Mesodermal cell (in vitro differentiated cells): Measurements from ENCODE around the gene ITGB7.

Experiments
- H3K27ac ChIP-seq: 2 replicates; pipeline ENCODE4 v1.7.0; 2013; ENCODE audit warnings: mild to moderate bottlenecking, low read depth, low read length, moderate library complexity; ENCODE audit not compliant: severe bottlenecking
- H3K36me3 ChIP-seq: 2 replicates; pipeline ENCODE4 v1.7.1; 2013; ENCODE audit warnings: mild to moderate bottlenecking, low read length, moderate library complexity; ENCODE audit not compliant: control insufficient read depth, insufficient read depth
- H3K4me1 ChIP-seq: one replicate; pipeline ENCODE4 v1.7.1; 2013; ENCODE audit warnings: mild to moderate bottlenecking, low read length; ENCODE audit not compliant: insufficient read depth, control insufficient read depth, poor library complexity, severe bottlenecking
- H3K4me3 ChIP-seq: 2 replicates; pipeline ENCODE4 v1.7.0; 2013; ENCODE audit warnings: low read length, control low read depth, mild to moderate bottlenecking; ENCODE audit not compliant: insufficient read depth, poor library complexity, severe bottlenecking; ENCODE audit errors: extremely low read depth
- H3K9me3 ChIP-seq: 2 replicates; pipeline ENCODE4 v1.7.1; 2013; ENCODE audit warnings: mild to moderate bottlenecking, low read length, moderate library complexity; ENCODE audit not compliant: control insufficient read depth
- WGBS, 2 experiments: methylation state at CpG; one replicate each; pipeline ENCODE4 v1.1.5; 2013; ENCODE audit warnings: missing lambda C conversion rate in 2 of 2; ENCODE audit not compliant: insufficient coverage in 2 of 2; 5-methylcytosine and 5-hydroxymethylcytosine counted together

ITGB7 gene

DNA sequence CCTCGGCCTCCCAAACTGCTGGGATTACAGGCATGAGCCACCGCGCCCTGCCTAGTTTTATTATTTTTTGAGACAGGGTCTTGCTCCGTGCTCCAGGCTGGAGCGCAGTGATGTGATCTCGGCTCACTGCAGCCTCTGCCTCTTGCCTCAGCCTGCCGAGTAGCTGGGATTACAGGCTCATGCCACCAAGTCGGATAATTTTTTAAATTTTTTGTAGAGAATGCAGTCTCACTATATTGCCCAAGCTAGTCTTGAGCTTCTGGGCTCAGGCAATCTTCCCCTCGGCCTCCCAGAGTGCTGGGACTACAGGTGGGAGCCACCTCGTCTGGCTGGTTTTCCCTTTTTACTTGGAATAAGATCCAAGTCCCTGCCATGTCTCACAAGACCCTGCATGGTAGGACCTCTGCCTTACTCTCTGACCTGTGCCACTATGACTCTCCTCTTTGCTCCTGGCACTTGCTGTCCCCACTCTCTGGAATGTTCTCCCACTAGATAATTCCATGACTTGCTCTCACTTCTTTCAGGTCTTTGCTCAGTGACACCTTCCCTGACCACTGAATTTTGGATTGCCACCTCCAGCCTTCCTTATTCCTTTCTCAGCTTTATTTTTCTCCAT lies 32.7 kb upstream of the ITGB7 start:
- no peak overlapping the region for H3K4me3 ChIP-seq
- WGBS, 2 experiments: 94 to 99% methylated on average over 7 to 10 of the region's 10 CpGs
- H3K27ac ChIP-seq: no peak overlapping the region
- H3K4me1 ChIP-seq: peaks cover 2% of the 10 kb centered on the region
- no peaks in the 10 kb centered on the region for H3K9me3 ChIP-seq
- no peaks in the 10 kb centered on the region for H3K36me3 ChIP-seq

GRCh38 chr12:53236443-53237111 lies 29.5 kb upstream of the ITGB7 start:
- Histone ChIP-seq H3K36me3 (no peaks in the 10 kb centered on the region), H3K9me3 (no peaks in the 10 kb centered on the region), H3K27ac (no peak overlapping the region), H3K4me3 (no peak overlapping the region), H3K4me1 (peaks cover 24% of the 10 kb centered on the region)
- WGBS, 2 experiments: 100% methylated on average over 1 of the region's 1 CpG; no CpG with 5 or more reads in 1 of the 2 experiments

DNA sequence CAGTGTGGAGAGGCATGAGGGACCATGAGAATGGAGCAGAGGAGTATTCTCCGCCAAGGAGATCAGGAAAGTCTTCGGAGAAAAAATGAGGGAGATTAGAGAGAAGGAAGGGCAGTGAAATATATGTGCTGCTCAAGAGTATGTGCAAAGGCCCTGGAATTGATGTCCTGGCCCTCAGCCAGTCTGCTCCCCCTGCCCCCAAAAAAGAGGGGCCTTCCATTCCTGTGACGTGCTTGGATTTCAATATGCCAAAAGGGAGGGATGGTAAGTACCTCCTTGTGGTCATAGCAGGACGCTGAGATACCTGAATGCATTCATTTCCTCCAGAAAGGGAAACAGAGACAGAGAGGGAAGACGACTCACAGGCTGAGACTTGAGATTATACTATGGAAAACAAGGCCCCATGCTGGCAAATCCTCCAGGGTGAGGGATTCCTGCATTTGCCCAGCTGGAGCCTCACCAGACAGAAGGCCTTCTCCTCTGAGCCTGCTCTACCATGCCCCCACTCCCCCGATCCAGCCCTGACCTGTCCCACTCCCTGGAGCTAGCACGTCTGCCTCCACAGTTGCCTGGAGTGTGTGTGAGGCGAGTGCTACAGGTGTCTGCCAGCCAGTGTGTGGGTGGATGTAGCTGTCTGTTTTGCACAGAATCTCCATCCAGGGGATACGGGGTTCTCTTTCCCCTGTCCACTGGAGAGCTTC lies 28.8 kb upstream of the ITGB7 start:
- Histone ChIP-seq H3K4me1 (peaks cover 28% of the 10 kb centered on the region), H3K36me3 (no peaks in the 10 kb centered on the region), H3K4me3 (no peak overlapping the region), H3K27ac (no peak overlapping the region), H3K9me3 (no peaks in the 10 kb centered on the region)
- WGBS, 2 experiments: 38 to 53% methylated on average over 4 to 5 of the region's 9 CpGs

GRCh38 chr12:53235164-53235563 lies 28.1 kb upstream of the ITGB7 start:
- Histone ChIP-seq H3K36me3 (no peaks in the 10 kb centered on the region), H3K4me3 (no peak overlapping the region), H3K4me1 (peaks cover 31% of the 10 kb centered on the region), H3K27ac (no peak overlapping the region), H3K9me3 (no peaks in the 10 kb centered on the region)
- WGBS, 2 experiments: 50 to 75% methylated on average over 1 of the region's 3 CpGs

DNA sequence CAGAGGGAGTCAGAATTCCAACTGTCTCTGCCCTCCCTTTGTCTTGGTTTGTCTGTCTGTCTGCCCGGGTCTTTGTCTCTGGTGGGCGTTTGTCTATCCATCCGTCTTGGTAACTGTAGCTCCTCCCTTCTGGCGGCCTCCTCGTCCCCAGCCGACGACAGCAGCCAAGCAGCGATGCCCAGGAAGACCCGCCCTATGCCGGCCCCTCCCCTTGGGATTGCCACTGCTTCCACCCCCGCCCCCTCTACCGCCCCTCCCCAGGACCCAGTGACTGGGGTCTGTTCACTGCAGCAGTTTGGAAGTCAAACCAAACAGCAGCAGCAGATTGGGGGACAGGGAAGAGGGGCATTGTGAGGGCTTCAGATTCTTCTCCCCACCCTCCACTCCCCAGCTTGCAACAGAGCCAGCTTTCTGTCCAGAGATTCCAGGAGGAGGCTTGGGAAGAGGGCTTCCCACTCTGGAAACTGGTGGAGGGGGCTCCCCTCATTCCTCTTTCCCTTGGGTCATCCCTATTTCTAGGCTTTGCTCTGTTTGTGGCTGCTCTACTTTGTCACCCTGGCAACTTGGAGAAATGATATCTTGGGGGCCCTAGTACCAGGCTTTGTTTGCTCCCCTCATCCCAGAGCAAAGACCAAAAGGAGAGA lies 27.3 kb upstream of the ITGB7 start:
- Histone ChIP-seq H3K9me3 (no peaks in the 10 kb centered on the region), H3K4me3 (no peak overlapping the region), H3K27ac (peak overlapping the region; percentile 23), H3K4me1 (peaks cover 31% of the 10 kb centered on the region), H3K36me3 (no peaks in the 10 kb centered on the region)
- 0 to 3% methylated on average over 4 to 7 of the region's 12 CpGs for WGBS, 2 experiments

DNA sequence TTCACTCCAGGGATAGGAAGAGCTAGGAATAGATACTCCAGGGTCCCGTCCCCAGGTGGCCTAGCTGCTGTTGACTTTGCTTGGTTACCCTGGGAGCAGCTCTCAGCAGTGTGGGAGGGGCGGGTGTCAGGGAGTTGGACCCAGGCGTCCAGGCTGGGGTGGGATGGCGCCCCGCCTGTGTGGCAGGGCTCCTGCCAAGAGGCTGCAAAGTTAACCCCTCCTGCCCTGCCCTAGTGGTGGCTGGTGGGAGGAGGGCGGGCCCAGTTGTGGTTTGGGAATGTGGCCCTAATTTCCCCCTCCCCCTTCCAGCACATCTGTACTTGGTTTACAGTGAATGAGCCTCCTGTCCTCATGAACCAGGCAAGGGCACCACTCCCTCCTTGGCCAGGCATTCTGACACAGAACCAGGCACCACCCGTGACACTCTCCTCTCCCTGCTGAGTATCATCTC lies 26.6 kb upstream of the ITGB7 start:
- no peak overlapping the region for H3K4me3 ChIP-seq
- peaks cover 31% of the 10 kb centered on the region for H3K4me1 ChIP-seq
- no peaks in the 10 kb centered on the region for H3K36me3 ChIP-seq
- no peaks in the 10 kb centered on the region for H3K9me3 ChIP-seq
- H3K27ac ChIP-seq: peak overlapping the region; percentile 23
- 54 to 78% methylated on average over 2 of the region's 7 CpGs for WGBS, 2 experiments

DNA sequence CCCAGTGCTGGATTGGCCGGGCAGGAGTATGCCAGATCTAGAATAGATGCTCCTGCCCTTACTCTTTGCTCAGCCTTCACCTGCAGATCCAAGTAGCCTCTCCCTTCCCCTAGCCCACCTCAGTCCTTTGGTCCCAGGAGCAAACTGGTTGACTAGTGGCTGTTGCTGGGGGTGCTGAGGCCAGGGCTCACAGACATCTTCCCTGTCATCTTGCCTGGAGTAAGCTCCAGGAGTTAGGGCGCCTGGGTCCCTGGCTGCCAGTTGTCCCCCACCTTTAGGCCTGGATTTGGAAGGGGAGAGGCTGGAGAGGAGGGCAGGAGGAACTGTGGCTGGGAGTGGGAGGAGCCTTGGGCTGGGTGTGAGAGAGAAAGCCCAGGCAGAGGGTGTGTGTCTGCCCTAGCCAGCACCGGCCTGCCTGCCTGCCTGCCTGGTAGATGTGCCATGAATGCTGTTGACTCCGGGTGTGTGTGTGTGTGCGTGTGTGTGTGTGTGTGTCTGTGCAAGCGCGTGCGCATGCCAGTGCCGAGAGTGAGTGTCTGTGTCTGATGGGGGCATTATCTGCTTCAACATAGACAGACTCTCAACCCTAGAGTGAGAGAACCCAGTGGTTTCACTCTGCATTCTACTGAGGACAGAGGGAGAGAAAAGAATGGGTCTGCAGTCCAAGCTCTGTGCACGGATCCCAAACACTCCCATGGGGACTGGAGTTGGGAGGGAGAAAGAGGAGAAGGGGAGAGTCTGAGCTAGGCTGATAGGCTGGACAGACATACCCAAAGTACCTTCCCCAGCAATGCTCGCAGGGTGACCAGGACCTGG lies 25.8 kb upstream of the ITGB7 start:
- Histone ChIP-seq H3K4me1 (peaks cover 31% of the 10 kb centered on the region), H3K27ac (no peak overlapping the region), H3K9me3 (no peaks in the 10 kb centered on the region), H3K36me3 (no peaks in the 10 kb centered on the region), H3K4me3 (peak overlapping the region; percentile 22)
- 20 to 22% methylated on average over 3 to 5 of the region's 11 CpGs for WGBS, 2 experiments

DNA sequence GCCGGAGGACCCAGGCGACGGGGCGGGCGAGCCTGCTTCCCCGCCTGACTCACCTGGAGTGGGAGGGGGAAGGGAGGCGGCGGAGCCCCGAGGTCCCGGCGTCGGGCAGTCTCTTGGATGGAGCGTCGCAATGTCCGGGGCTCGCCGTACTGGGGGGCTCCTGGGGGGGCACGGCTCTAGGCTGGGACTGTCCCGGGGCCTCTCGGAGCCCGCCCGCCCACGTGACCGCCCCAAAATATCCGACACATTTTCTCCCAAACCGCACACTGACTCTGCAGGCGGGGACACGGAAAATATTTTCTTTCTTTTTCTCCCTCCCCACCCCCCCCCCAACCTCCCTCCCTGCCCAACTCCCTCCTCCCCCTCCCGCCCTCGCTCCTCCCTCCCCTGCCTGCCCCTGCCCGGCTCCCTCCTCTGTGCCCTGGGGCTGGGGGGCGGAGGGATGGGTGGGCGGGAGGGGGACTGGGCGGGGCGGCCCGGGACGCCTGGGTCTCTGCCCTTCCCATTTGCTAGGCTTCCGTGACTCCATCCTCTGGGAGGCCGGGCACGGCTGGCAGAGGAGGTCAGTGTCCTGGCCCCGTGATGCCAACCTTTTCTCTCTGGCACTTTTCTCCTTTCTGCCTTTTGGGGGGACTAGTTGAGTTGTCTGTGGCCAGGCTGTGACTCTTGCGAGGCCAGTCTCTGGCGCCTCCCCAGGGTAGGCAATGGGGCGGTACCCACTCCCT lies 25.0 kb upstream of the ITGB7 start, which contains the start of gene RARG:
Gene RARG, minus strand, starts transcription at position 289 of the 725 bp plus-strand sequence. CDS start 4,664 bp downstream, outside the sequence.
- Histone ChIP-seq H3K36me3 (peaks cover 4% of the 10 kb centered on the region), H3K9me3 (no peaks in the 10 kb centered on the region), H3K4me3 (peak within 1 kb of the TSS; percentile 44), H3K27ac (no peak within 1 kb of the TSS), H3K4me1 (peaks cover 31% of the 10 kb centered on the region)
- WGBS, 2 experiments: 0 to 4% methylated on average over 8 to 11 of the region's 44 CpGs

DNA sequence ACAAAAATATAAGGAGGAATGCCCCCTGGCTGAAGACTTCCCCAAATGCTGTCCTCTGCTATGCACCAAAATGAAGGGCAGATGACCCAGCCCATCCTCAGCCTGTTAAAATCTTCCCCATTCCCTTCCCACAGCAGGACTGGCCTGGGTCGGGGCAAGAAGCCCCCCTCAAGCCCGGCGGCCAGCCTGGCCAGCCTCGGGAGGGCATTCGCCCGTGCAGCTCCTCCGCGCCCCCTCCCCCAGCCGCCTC lies 24.5 kb upstream of the ITGB7 start:
- no peaks in the 10 kb centered on the region for H3K9me3 ChIP-seq
- WGBS, 2 experiments: 0% methylated on average over 4 to 6 of the region's 9 CpGs
- peaks cover 31% of the 10 kb centered on the region for H3K4me1 ChIP-seq
- peaks cover 4% of the 10 kb centered on the region for H3K36me3 ChIP-seq
- peak overlapping the region; percentile 44 for H3K4me3 ChIP-seq
- H3K27ac ChIP-seq: no peak overlapping the region
